HEK293 (cell line): Measurements from ENCODE around the gene CDYL2.

Source experiments
- RBAK ChIP-seq: fragments of 450-650 bp; formaldehyde crosslinking; IDR thresholded peaks from 2 replicates; pipeline ENCODE4 v1.5.1; 2016; ENCODE audit warnings: missing biosample characterization, missing genetic modification characterization
- ZNF221 ChIP-seq: fragments of 450-650 bp; formaldehyde crosslinking; IDR thresholded peaks from 2 replicates; pipeline ENCODE4 v1.5.1; 2017; ENCODE audit warnings: missing biosample characterization, missing genetic modification characterization, borderline replicate concordance

- TF ChIP-seq RBAK (no peak), ZNF221 (tag by site-specific recombination) (no peak)
Measured at GRCh38 chr16:80807906-80808305, 3.5 kb upstream of the CDYL2 start.
